GM12864 (cell line): ENCODE data around the gene NEU3.
"Not testable (repeated sequence)": the region's sequence is repeated elsewhere in the genome, so short reads cannot be mapped to it uniquely, and the experiment has no call there.

Experiments used
- DNase-seq: peaks from one replicate; pipeline ENCODE4 v3.0.0-alpha.2; 2011; ENCODE audit warnings: low read depth
- H3K4me3 ChIP-seq: 2 replicates; pipeline ENCODE4 v1.5.1; 2011; ENCODE audit warnings: mild to moderate bottlenecking, low read depth, low read length, control low read depth
- CTCF ChIP-seq: IDR thresholded peaks from 2 replicates; pipeline ENCODE4 v1.5.1; 2011; ENCODE audit warnings: low read depth, mild to moderate bottlenecking, moderate library complexity, low read length, control low read depth, inconsistent platforms; ENCODE audit errors: missing control alignments

Gene NEU3

GRCh38 chr11:74984730-74985129, 4.0 kb upstream of the NEU3 start:
- no peak overlapping the region for H3K4me3 ChIP-seq
- no peak for DNase-seq
- no peak for TF ChIP-seq CTCF

GRCh38 chr11:74989260-74989638, 516 bp downstream of the NEU3 start:
- peak overlapping the region; percentile 70 for H3K4me3 ChIP-seq
- DNase-seq = no peak
- no peak for TF ChIP-seq CTCF

GRCh38 chr11:74990150-74990549, 1.4 kb downstream of the NEU3 start:
- peak overlapping the region; percentile 40 for H3K4me3 ChIP-seq
- DNase-seq = not testable (repeated sequence)

- TF ChIP-seq CTCF = no peak
- no peak for DNase-seq
- H3K4me3 ChIP-seq = peak overlapping the region; percentile 17
Measured at GRCh38 chr11:74990941-74991340, 2.2 kb downstream of the NEU3 start.

GRCh38 chr11:74992852-74993251, 4.1 kb downstream of the NEU3 start:
- DNase-seq = peak; percentile 50
- H3K4me3 ChIP-seq = no peak overlapping the region
- no peak for TF ChIP-seq CTCF

- H3K4me3 ChIP-seq = no peak overlapping the region
- no peak for TF ChIP-seq CTCF
- DNase-seq = no peak
Measured at GRCh38 chr11:75000975-75001354, 12.2 kb downstream of the NEU3 start.

- no peak for DNase-seq
- TF ChIP-seq CTCF = no peak
- no peak overlapping the region for H3K4me3 ChIP-seq
Measured at GRCh38 chr11:75001686-75002085, 13.0 kb downstream of the NEU3 start.

GRCh38 chr11:75002516-75002915, 13.8 kb downstream of the NEU3 start:
- TF ChIP-seq CTCF = no peak
- H3K4me3 ChIP-seq = no peak overlapping the region
- DNase-seq = no peak
